Suprapubic skin (tissue), 4 donors: ENCODE results near the gene LAMA3. TPM values are rescaled to one million over a fixed set of nuclear protein-coding genes. Genes with fewer than 3 reads are reported as not detected.

Experiments used
- DNase-seq, 2 donors: peaks; one replicate each; pipeline ENCODE4 v3.0.0-alpha.2; 2019; ENCODE audit warnings: low spot score in 2 of 2
- H3K27ac ChIP-seq: fragments of 200-600 bp; sonication (generic); one replicate; pipeline ENCODE4 v1.5.1; 2019
- H3K27me3 ChIP-seq: fragments of 200-600 bp; sonication (generic); one replicate; pipeline ENCODE4 v1.5.1; 2019
- H3K36me3 ChIP-seq: fragments of 200-600 bp; sonication (generic); one replicate; pipeline ENCODE4 v1.5.1; 2019
- H3K4me1 ChIP-seq: fragments of 200-600 bp; sonication (generic); one replicate; pipeline ENCODE4 v1.5.1; 2019
- H3K4me3 ChIP-seq: fragments of 200-600 bp; sonication (generic); one replicate; pipeline ENCODE4 v1.5.1; 2019; ENCODE audit warnings: mild to moderate bottlenecking
- H3K9me3 ChIP-seq: fragments of 200-600 bp; sonication (generic); one replicate; pipeline ENCODE4 v1.5.1; 2019
- EP300 ChIP-seq: sonication (generic); formaldehyde crosslinking; IDR thresholded peaks from one replicate; pipeline ENCODE4 v1.6.1; 2017; ENCODE audit warnings: antibody characterized with exemption
- POLR2A ChIP-seq, 2 donors: fragments of 450-650 bp; IDR thresholded peaks; one replicate each; pipeline ENCODE4 v1.6.1; 2017; ENCODE audit warnings: antibody characterized with exemption in 2 of 2, mild to moderate bottlenecking in 2 of 2, moderate library complexity in 2 of 2
- POLR2AphosphoS5 ChIP-seq, 3 donors: sonication (generic); formaldehyde crosslinking; IDR thresholded peaks; one replicate each; pipeline ENCODE4 v1.6.1; 2017; ENCODE audit warnings: antibody characterized with exemption in 3 of 3
- WGBS: methylation state at CpG from one replicate; pipeline ENCODE4 v1.1.5; 2018; 5-methylcytosine and 5-hydroxymethylcytosine counted together
- total RNA-seq, 4 donors: library from RNA; depleted of rRNA; stranded (reverse); fragments of >200 nt; gene quantifications; one replicate each; pipeline ENCODE4 v1.1.0, GENCODE V29; 2016
- TF ChIP-seq, protein P1 (sequence below), 2 donors: fragments of 200-600 bp in 1 of 2; fragments of 450-650 bp in 1 of 2; sonication (generic) in 1 of 2; IDR thresholded peaks; one replicate each; pipeline ENCODE4 v1.5.1; 2016 to 2019; ENCODE audit warnings: antibody characterized with exemption in 2 of 2, mild to moderate bottlenecking in 1 of 2, moderate library complexity in 1 of 2

Gene LAMA3
- total RNA-seq, 4 donors from 2014 or later, result 233 to 370 (median 253) TPM

GRCh38 chr18:23719634-23720201 is 30.5 kb downstream of the LAMA3 start:
- Histone ChIP-seq H3K9me3 (no peaks in the 10 kb centered on the region), H3K36me3 (no peaks in the 10 kb centered on the region), H3K27ac (peak overlapping the region; percentile 29), H3K4me1 (peaks cover 30% of the 10 kb centered on the region), H3K27me3 (no peaks in the 10 kb centered on the region), H3K4me3 (no peak overlapping the region)
- no peak for DNase-seq
- 17% methylated on average over 1 of the region's 1 CpG for WGBS
- TF ChIP-seq, protein P1, sequence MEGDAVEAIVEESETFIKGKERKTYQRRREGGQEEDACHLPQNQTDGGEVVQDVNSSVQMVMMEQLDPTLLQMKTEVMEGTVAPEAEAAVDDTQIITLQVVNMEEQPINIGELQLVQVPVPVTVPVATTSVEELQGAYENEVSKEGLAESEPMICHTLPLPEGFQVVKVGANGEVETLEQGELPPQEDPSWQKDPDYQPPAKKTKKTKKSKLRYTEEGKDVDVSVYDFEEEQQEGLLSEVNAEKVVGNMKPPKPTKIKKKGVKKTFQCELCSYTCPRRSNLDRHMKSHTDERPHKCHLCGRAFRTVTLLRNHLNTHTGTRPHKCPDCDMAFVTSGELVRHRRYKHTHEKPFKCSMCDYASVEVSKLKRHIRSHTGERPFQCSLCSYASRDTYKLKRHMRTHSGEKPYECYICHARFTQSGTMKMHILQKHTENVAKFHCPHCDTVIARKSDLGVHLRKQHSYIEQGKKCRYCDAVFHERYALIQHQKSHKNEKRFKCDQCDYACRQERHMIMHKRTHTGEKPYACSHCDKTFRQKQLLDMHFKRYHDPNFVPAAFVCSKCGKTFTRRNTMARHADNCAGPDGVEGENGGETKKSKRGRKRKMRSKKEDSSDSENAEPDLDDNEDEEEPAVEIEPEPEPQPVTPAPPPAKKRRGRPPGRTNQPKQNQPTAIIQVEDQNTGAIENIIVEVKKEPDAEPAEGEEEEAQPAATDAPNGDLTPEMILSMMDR (IDR thresholded peaks at IDR 0.05), result no peak
- TF ChIP-seq EP300, result no peak

- no peak overlapping the region for H3K27ac ChIP-seq
- H3K4me1 ChIP-seq, result peaks cover 23% of the 10 kb centered on the region
- no peaks in the 10 kb centered on the region for H3K36me3 ChIP-seq
- no peaks in the 10 kb centered on the region for H3K27me3 ChIP-seq
- no peaks in the 10 kb centered on the region for H3K9me3 ChIP-seq
- TF ChIP-seq POLR2AphosphoS5 (IDR thresholded peaks at IDR 0.05) (no peak), EP300 (no peak), POLR2A (IDR thresholded peaks at IDR 0.05) (no peak)
- TF ChIP-seq, protein P1 (IDR thresholded peaks at IDR 0.05), result no peak
- no peak overlapping the region for H3K4me3 ChIP-seq
- WGBS, result 72% methylated on average over 4 of the region's 4 CpGs
- no peak for DNase-seq
Measured at GRCh38 chr18:23721696-23722480, 32.6 kb downstream of the LAMA3 start.

GRCh38 chr18:23722646-23723045 is 33.4 kb downstream of the LAMA3 start:
- Histone ChIP-seq H3K4me1 (peaks cover 20% of the 10 kb centered on the region), H3K27me3 (no peaks in the 10 kb centered on the region), H3K36me3 (no peaks in the 10 kb centered on the region), H3K4me3 (no peak overlapping the region), H3K9me3 (no peaks in the 10 kb centered on the region), H3K27ac (no peak overlapping the region)
- TF ChIP-seq, protein P1 (IDR thresholded peaks at IDR 0.05), result no peak
- TF ChIP-seq POLR2AphosphoS5 (IDR thresholded peaks at IDR 0.05) (no peak), POLR2A (IDR thresholded peaks at IDR 0.05) (no peak), EP300 (no peak)
- WGBS, result 87% methylated on average over 3 of the region's 3 CpGs
- DNase-seq, result no peak

DNA sequence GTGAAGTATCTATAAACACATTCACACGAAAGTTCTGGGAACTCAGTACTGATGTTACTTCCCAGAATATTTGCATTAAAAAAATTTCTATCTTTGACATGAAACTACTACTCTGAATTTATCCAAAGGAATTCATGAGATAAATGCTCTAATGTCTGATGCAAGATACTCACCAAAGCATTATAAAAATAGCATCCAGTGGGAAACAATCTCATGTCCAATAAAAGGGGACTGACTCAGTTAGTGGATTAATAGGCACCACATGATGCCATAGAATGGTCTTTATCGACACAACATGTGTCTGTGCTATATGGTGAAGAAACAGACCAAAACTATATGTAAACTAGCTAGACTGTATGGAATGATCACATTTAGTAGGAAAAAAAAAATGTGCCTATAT is 33.9 kb downstream of the LAMA3 start:
- TF ChIP-seq EP300, result no peak
- no peak for TF ChIP-seq POLR2A (IDR thresholded peaks at IDR 0.05)
- TF ChIP-seq, protein P1 (IDR thresholded peaks at IDR 0.05), result no peak
- no peak for TF ChIP-seq POLR2AphosphoS5 (IDR thresholded peaks at IDR 0.05)
- DNase-seq, result no peak
- Histone ChIP-seq H3K4me1 (peaks cover 20% of the 10 kb centered on the region), H3K9me3 (no peaks in the 10 kb centered on the region), H3K36me3 (no peaks in the 10 kb centered on the region), H3K27me3 (no peaks in the 10 kb centered on the region), H3K27ac (no peak overlapping the region), H3K4me3 (no peak overlapping the region)
- WGBS, result 88% methylated on average over 2 of the region's 2 CpGs

GRCh38 chr18:23724681-23725080 is 35.4 kb downstream of the LAMA3 start:
- Histone ChIP-seq H3K27ac (no peak overlapping the region), H3K36me3 (no peaks in the 10 kb centered on the region), H3K4me3 (no peak overlapping the region), H3K4me1 (peaks cover 6% of the 10 kb centered on the region), H3K9me3 (no peaks in the 10 kb centered on the region), H3K27me3 (no peaks in the 10 kb centered on the region)
- 88% methylated on average over 3 of the region's 3 CpGs for WGBS
- TF ChIP-seq POLR2A (IDR thresholded peaks at IDR 0.05) (no peak), POLR2AphosphoS5 (IDR thresholded peaks at IDR 0.05) (no peak), EP300 (no peak)
- TF ChIP-seq, protein P1 (IDR thresholded peaks at IDR 0.05), result no peak
- no peak for DNase-seq
